ENCODE measurements around the gene STRIT1. TPM values are rescaled to one million over a fixed set of nuclear protein-coding genes. Genes with fewer than 3 reads are reported as not detected.

Gene STRIT1
- not detected in 2 replicates for total RNA-seq

DNA sequence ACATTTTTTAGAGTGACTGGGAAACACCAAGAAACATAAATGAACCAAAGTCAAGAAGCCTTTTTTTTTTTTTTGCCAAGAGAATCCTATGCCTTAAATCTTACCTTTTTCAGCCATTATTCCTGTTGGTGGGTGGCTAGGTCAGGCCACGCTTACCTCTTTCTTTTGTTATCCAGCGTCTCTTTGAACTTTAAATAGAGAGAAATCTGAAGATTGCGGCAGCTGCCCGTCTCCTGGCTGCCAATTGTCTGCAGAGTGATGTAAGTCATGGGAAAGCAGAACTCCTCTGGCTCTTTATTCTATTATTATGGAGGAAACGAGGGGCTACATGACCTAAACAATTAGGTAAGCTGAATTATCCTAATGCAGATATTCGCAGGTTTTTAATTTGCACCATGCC lies at the start of gene STRIT1:
TSS of gene STRIT1 (minus strand) at position 168 of the 400 bp plus-strand sequence.

Other genes with a start within 250 kb of the STRIT1 start
- gene MME, start 213.4 kb downstream of the STRIT1 start, total RNA-seq: 60.9 and 86.5 TPM in 2 replicates

All from placental epithelial cell (primary cell).